Measurements from ENCODE around the gene RAB1A. TPM values are rescaled to one million over a fixed set of nuclear protein-coding genes. Genes with fewer than 3 reads are reported as not detected.

Gene RAB1A
- total RNA-seq, 1 donor from 2014 or later: 101 TPM

DNA sequence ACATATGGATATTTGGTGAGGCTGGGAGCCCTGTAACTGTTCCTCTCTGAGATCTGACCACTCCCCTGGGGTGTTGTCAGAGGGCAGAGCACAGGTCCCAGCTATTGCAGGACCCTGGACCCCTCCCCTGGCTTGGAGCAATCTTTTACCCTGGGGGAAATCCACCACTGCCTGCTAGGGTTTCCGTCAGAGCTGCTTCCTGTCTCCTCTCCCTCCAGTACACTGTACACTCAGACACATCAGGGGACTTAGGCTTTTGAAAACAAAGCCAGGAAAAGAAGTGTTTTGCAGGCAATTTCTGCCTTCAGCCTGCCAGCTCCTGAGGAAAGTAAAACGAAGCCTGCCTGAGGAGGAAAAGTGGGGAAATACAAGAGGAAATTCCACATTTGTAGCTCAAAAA is 86.9 kb downstream of the RAB1A start:
- FAIRE-seq (no peak), DNase-seq (ENCODE audit: low spot score in 2 of 2) (no peak)

DNA sequence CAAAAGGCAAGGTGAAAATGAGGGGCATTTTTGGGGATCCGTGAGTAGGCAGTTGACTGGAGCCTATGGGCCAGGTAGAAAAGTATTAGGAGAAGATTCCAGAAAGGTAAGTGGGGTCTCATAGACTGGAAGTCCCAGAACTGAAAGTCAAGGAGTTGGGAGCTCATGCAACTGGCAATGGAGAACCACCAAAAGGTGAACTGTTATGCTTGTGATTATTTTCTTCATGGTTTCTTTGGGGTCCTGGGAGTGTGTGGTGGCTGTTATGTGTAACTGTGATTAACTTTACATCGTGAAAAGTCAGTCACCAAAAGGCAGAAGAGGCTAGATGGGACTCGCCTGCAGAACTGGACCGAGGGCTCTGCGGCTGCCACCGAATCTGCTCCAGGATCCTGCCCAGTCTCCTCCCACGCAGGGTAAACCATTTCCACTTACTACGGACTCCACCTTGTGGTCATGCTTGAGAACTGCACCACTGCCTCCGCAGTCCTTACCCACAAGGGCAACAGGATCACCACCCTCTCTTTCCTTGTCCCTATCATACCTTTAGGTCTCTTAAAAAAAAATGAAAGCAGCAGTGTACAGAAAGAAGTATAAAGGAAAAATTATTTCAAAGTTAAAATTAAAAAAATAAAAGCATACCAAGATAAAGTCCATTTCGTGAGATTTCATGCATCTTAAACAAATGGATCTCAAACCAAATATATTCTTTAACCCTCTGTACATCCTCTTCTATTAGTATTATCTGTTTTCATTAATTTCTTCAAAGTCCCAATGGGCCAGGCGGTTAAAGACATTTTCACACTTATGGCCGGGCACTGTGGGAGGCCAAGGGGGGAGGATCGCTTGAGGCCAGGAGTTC is 89.3 kb downstream of the RAB1A start:
- no peak for FAIRE-seq

DNA sequence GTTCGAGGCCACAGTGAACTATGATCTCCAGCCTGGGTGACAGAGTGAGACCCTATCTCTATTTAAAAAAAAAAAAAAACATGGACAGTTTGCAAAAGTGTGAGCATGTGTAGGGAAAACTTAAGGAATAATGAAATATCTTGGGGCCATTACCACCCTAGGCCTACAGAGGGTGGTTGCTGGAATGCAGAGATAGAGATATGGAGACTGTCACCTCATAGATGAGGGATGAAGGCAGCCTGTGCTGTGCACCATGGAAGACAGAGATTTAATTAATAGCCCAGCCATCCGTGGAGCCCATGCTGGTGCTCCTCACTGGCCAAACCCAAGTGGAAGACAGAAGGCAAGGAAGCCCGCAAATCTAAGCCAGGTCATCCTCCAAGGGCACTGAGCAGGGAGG is 90.3 kb downstream of the RAB1A start:
- no peak for FAIRE-seq
- DNase-seq (ENCODE audit: low spot score in 2 of 2): no peak

More for the DNA sequence above, 89.3 kb downstream of the RAB1A start:
- DNase-seq (ENCODE audit: low spot score in 2 of 2): peak; percentile 44 to 82

DNA sequence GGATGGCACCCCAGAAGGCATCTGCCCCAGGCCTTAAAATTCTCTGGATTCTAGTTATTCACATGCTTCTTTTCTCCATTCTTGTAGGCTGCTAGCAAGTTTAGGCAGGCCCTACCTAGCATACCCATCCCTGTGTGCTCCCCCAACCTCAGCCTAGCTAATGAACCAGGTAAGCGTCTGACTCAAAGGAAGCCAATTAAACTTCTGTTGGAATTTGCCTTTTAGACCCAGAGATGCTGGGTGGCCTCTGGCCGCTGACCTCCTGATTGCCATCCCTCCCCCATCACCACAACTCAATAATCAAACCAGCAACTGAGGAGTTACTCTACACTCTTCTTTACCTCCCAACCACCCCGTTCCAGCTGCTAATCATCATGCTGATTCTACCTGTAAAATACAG is 92.7 kb downstream of the RAB1A start:
- DNase-seq (ENCODE audit: low spot score in 2 of 2) (no peak), FAIRE-seq (no peak)

Small RNAs within 50 kb of the gene (small RNA-seq; reads per million reads assigned to genes)
- not detected for gene RF00090

Other genes starting within 250 kb of the RAB1A start
- gene SLC1A4, start 140.7 kb downstream of the RAB1A start, total RNA-seq: 55.0 TPM
- gene CEP68, start 73.7 kb downstream of the RAB1A start, total RNA-seq: 46.5 TPM
- gene ACTR2, start 97.7 kb upstream of the RAB1A start, total RNA-seq: 112 TPM

Measured in frontal cortex (tissue), 4 donors.